ENCODE data around the gene UEVLD. TPM values are rescaled to one million over a fixed set of nuclear protein-coding genes. Genes with fewer than 3 reads are reported as not detected.

Gene UEVLD
- total RNA-seq, 1 experiment from 2014 or later = 13.7 TPM

GRCh38 chr11:18578975-18579598 lies 9.4 kb downstream of the UEVLD start:
- DNase-seq (ENCODE audit: low read depth, low spot score) (no peak), ATAC-seq (peak; percentile 80)
- H3K27me3 ChIP-seq (ENCODE audit: insufficient read depth, low read length) = no peaks in the 10 kb centered on the region
- peak overlapping the region; percentile 36; the same call in 1 of the 2 replicates for H3K9ac ChIP-seq (ENCODE audit: low read length)
- RAD21 ChIA-PET (ENCODE audit: low non-redundant PET in 1 of 2, low total read pairs in 2 of 2, uncharacterized antibody in 2 of 2, unreplicated experiment in 2 of 2) = no interaction called here
- BruUV-seq (replicated peaks) = no TSS peak
- H3K4me3 ChIP-seq (replicated peaks in 1 of 2; ENCODE audit: low read depth in 1 of 2, low read length in 2 of 2) = peak overlapping the region; percentile 18 to 28; a peak in 2 of 4 replicates
- H3K36me3 ChIP-seq (ENCODE audit: control insufficient read depth in 1 of 2, insufficient read depth in 2 of 2, low read length in 2 of 2) = peaks cover 4 to 8% of the 10 kb centered on the region in 2 experiments; a peak in 1 of 4 replicates
- H2AFZ ChIP-seq (ENCODE audit: low read depth, low read length, poor library complexity, severe bottlenecking) = peak overlapping the region; percentile 6
- POLR2A ChIA-PET = interaction anchor here (1.2 kb wide), 1 partner anchor 9 kb away, joined by 3 read pairs; the partner anchor contains the start of gene UEVLD
- CTCF ChIA-PET = no interaction called here
- intact Hi-C loops (cut with micrococcal nuclease) = no loop called here
- peaks cover 14 to 17% of the 10 kb centered on the region in 2 experiments; a peak in 3 of 4 replicates for H3K4me1 ChIP-seq (ENCODE audit: control insufficient read depth in 1 of 2, insufficient read depth in 2 of 2, low read length in 2 of 2)
- peak overlapping the region; percentile 63 for H3K4me2 ChIP-seq (ENCODE audit: low read length)
- H3K9me2 ChIP-seq (ENCODE audit: insufficient read depth) = no peaks in the 10 kb centered on the region
- no peaks in the 10 kb centered on the region for H4K20me1 ChIP-seq (ENCODE audit: insufficient read depth)
- TF ChIP-seq CBX3 (IDR thresholded peaks at IDR 0.05; ENCODE audit: low read depth) (0 out of 2 replicates have a peak, but pooled peaks have one; percentile 12), ATF3 (IDR thresholded peaks at IDR 0.05) (no peak)
- H3K27ac ChIP-seq (ENCODE audit: low read depth, low read length) = peak overlapping the region; percentile 65
- no peaks in the 10 kb centered on the region for H3K79me2 ChIP-seq (ENCODE audit: insufficient read depth, low read length)
- H3K9me3 ChIP-seq (ENCODE audit: control insufficient read depth in 1 of 2, insufficient read depth in 1 of 2, low read depth in 1 of 2, low read length in 2 of 2) = no peaks in the 10 kb centered on the region

DNA sequence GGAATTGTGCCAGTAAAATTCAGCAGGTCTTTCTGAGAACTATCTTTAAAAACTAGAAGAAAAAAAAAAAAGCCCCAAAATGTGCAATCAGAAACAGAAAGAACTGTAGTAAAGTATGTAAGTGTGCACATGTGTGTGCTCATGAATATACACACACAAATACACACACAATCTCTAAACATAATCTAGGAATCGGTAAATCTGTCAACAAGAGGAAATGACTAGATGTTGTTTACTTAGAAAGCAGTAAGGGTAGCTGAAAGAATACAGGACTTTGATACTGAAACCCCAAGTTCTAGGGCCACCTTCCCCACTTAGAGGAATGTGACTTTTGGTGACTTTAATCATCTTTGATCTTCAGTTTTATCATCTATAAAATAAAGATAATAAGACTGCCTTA lies 13.2 kb downstream of the UEVLD start:
- no peaks in the 10 kb centered on the region for H3K9me2 ChIP-seq (ENCODE audit: insufficient read depth)
- DNase-seq (ENCODE audit: low read depth, low spot score) = no peak
- H3K27ac ChIP-seq (ENCODE audit: low read depth, low read length) = no peak overlapping the region
- H3K9me3 ChIP-seq (ENCODE audit: control insufficient read depth in 1 of 2, insufficient read depth in 1 of 2, low read depth in 1 of 2, low read length in 2 of 2) = no peaks in the 10 kb centered on the region
- no peak overlapping the region for H3K4me3 ChIP-seq (replicated peaks in 1 of 2; ENCODE audit: low read depth in 1 of 2, low read length in 2 of 2)
- no TSS peak for BruUV-seq (replicated peaks)
- H3K4me2 ChIP-seq (ENCODE audit: low read length) = no peak overlapping the region
- no peaks in the 10 kb centered on the region for H4K20me1 ChIP-seq (ENCODE audit: insufficient read depth)
- no peak overlapping the region for H3K9ac ChIP-seq (ENCODE audit: low read length)
- ChIA-PET CTCF (no interaction called here), RAD21 (ENCODE audit: low non-redundant PET in 1 of 2, low total read pairs in 2 of 2, uncharacterized antibody in 2 of 2, unreplicated experiment in 2 of 2) (no interaction called here), POLR2A (no interaction called here)
- H2AFZ ChIP-seq (ENCODE audit: low read depth, low read length, poor library complexity, severe bottlenecking) = no peak overlapping the region
- H3K36me3 ChIP-seq (ENCODE audit: control insufficient read depth in 1 of 2, insufficient read depth in 2 of 2, low read length in 2 of 2) = peaks cover 4 to 8% of the 10 kb centered on the region in 2 experiments; a peak in 1 of 4 replicates
- intact Hi-C loops (cut with micrococcal nuclease) = no loop called here
- no peaks in the 10 kb centered on the region for H3K79me2 ChIP-seq (ENCODE audit: insufficient read depth, low read length)
- H3K4me1 ChIP-seq (ENCODE audit: control insufficient read depth in 1 of 2, insufficient read depth in 2 of 2, low read length in 2 of 2) = peaks cover 14 to 17% of the 10 kb centered on the region in 2 experiments; a peak in 3 of 4 replicates
- H3K27me3 ChIP-seq (ENCODE audit: insufficient read depth, low read length) = no peaks in the 10 kb centered on the region
- no peak for ATAC-seq
- no peak for TF ChIP-seq EGR1 (IDR thresholded peaks at IDR 0.05; ENCODE audit: low read depth)
- TF ChIP-seq JUND (IDR thresholded peaks at IDR 0.05) = no peak
- no peak for TF ChIP-seq POLR2AphosphoS5 (IDR thresholded peaks at IDR 0.05; ENCODE audit: low read depth, low read length)
- no peak for TF ChIP-seq YY1 (IDR thresholded peaks at IDR 0.05; ENCODE audit: extremely low read depth, insufficient replicate concordance, low read depth, low read length)
- no peak for TF ChIP-seq SIN3A (IDR thresholded peaks at IDR 0.05; ENCODE audit: low read depth)
- TF ChIP-seq, protein P1, sequence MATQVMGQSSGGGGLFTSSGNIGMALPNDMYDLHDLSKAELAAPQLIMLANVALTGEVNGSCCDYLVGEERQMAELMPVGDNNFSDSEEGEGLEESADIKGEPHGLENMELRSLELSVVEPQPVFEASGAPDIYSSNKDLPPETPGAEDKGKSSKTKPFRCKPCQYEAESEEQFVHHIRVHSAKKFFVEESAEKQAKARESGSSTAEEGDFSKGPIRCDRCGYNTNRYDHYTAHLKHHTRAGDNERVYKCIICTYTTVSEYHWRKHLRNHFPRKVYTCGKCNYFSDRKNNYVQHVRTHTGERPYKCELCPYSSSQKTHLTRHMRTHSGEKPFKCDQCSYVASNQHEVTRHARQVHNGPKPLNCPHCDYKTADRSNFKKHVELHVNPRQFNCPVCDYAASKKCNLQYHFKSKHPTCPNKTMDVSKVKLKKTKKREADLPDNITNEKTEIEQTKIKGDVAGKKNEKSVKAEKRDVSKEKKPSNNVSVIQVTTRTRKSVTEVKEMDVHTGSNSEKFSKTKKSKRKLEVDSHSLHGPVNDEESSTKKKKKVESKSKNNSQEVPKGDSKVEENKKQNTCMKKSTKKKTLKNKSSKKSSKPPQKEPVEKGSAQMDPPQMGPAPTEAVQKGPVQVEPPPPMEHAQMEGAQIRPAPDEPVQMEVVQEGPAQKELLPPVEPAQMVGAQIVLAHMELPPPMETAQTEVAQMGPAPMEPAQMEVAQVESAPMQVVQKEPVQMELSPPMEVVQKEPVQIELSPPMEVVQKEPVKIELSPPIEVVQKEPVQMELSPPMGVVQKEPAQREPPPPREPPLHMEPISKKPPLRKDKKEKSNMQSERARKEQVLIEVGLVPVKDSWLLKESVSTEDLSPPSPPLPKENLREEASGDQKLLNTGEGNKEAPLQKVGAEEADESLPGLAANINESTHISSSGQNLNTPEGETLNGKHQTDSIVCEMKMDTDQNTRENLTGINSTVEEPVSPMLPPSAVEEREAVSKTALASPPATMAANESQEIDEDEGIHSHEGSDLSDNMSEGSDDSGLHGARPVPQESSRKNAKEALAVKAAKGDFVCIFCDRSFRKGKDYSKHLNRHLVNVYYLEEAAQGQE (IDR thresholded peaks at IDR 0.05; ENCODE audit: low read depth) = no peak
- no peak for TF ChIP-seq SRF (IDR thresholded peaks at IDR 0.05; ENCODE audit: low read depth)
- TF ChIP-seq CTCF (IDR thresholded peaks at IDR 0.05 in 2 of 3, conservative IDR thresholded peaks at IDR 0.05 in 1 of 3; ENCODE audit: borderline replicate concordance in 1 of 3, insufficient read depth in 1 of 3, low read depth in 2 of 3, low read length in 2 of 3) = no peak
- TF ChIP-seq EZH2phosphoT487 (IDR thresholded peaks at IDR 0.05; ENCODE audit: borderline replicate concordance) = no peak
- TF ChIP-seq CBX3 (IDR thresholded peaks at IDR 0.05; ENCODE audit: low read depth) = no peak
- no peak for TF ChIP-seq SP1 (IDR thresholded peaks at IDR 0.05; ENCODE audit: low read depth)
- TF ChIP-seq ELF1 (IDR thresholded peaks at IDR 0.05; ENCODE audit: borderline replicate concordance, low read depth) = no peak
- TF ChIP-seq, protein P2, sequence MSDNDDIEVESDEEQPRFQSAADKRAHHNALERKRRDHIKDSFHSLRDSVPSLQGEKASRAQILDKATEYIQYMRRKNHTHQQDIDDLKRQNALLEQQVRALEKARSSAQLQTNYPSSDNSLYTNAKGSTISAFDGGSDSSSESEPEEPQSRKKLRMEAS (IDR thresholded peaks at IDR 0.05) = no peak

All from HCT116 (cell line).